ENCODE results near the gene DDX54. TPM values are rescaled to one million over a fixed set of nuclear protein-coding genes. Genes with fewer than 3 reads are reported as not detected.
"Not testable (repeated sequence)": the region's sequence is repeated elsewhere in the genome, so short reads cannot be mapped to it uniquely, and the experiment has no call there.

Gene DDX54
- polyA plus RNA-seq, 4 donors: 40.3 to 96.0 (median 66.4) TPM

- no peak for DNase-seq (ENCODE audit: low read depth in 4 of 4, low spot score in 3 of 4)
These were observed 56.2 kb downstream of the DDX54 start for GRCh38 chr12:113128802-113129663.

GRCh38 chr12:113127791-113128199, 57.5 kb downstream of the DDX54 start:
- no peak for DNase-seq (ENCODE audit: low read depth in 4 of 4, low spot score in 3 of 4)

DNA sequence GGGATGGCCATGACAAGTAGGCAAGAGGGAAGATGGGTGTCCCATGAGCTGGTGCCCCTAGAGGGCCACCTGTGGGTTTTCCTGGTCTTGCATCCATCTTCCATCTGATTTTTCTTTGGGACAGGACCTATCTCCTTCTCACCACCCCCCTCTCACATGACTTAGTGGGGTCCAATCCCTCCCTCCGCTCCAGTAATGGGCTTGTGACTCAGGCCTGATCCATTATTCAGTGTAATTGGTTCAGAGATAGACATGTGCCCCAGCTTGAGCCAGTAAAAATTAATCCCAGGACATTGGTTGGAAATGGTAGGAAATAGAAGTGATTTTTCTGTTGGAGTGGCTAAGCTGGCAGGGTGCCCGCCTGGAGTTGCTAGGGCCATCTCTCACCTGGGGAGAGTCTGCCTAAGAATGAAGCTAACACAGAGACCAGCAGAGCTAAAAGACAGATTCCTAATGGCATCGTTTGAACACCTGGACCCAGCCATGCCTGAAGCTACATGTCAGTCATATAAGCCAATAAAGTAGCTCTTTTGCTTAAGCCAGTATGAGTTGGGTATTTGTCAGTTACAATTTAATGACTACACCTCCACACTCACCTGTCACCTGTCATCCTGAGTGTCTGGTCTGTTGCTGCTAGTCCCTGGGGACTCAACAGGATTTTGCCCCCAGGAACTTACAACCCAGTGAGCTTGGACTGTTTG, 64.5 kb downstream of the DDX54 start:
- no peak for DNase-seq (ENCODE audit: low read depth in 4 of 4, low spot score in 3 of 4)

- DNase-seq (ENCODE audit: low read depth in 4 of 4, low spot score in 3 of 4): no peak
These were observed 65.2 kb downstream of the DDX54 start for GRCh38 chr12:113119980-113120669.

- no peak for DNase-seq (ENCODE audit: low read depth in 4 of 4, low spot score in 3 of 4)
These were observed 67.1 kb downstream of the DDX54 start for GRCh38 chr12:113118142-113118541.

- not testable (repeated sequence) for DNase-seq (ENCODE audit: low read depth in 4 of 4, low spot score in 3 of 4)
These were observed 67.6 kb downstream of the DDX54 start for GRCh38 chr12:113117684-113118083.

GRCh38 chr12:113116875-113117274, 68.4 kb downstream of the DDX54 start:
- no peak for DNase-seq (ENCODE audit: low read depth in 4 of 4, low spot score in 3 of 4)

GRCh38 chr12:113115455-113116126, 69.7 kb downstream of the DDX54 start:
- no peak for DNase-seq (ENCODE audit: low read depth in 4 of 4, low spot score in 3 of 4)

DNA sequence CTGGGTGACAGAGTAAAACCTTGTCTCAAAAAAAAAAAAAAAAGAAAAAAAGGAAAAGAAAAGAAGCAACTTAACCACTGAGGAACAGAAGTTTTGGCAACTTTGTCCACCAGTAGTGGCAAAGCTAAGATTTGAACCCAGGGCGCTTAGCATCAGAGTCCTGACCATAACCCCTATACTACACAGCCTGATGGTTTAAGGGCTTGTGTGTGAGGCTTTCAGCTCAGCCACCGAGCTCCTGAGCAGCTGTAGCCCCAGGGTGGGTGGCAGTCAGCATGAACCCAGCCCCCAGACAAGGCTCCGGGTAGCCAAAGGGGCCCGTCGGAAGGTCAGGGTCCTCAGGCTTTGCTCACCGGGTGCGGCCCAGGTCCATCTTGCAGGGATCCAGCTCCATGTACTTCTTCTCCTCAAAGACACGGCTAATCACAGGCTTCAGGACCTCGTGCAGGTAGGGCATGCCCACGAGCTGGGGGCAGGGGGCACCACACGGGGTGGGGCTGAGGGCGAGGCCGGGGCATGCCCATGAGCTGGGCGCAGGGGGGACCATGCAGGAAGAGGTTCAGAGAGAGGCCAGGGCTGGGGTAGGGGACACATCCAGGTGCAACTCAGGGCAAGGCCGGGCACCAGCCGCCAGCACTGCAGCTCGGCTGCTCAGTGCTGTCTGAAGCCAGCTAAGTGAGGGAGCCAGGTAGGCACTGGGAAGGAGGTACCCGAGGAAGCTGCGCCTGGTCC, 70.7 kb downstream of the DDX54 start:
- DNase-seq (ENCODE audit: low read depth in 4 of 4, low spot score in 3 of 4): no peak

DNA sequence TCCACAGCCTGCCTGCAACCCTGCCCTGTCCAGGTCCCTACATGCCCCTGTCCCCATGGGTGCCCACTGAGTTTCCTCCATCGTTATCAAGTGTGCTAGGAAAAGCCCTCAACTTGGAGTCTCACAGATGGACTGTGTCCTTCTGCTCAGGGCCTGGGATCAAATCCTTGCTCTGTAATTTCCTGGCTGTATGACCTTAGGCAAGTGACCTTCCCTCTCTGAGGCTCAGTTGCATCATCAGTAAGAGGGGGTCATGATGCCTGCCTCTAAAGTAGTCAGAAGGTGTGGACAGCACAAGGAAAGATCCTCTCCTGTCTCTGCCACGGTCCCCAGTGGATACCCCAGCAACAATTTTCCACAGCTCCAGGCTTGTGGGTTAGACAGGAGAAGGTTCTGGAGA, 71.9 kb downstream of the DDX54 start:
- no peak for DNase-seq (ENCODE audit: low read depth in 4 of 4, low spot score in 3 of 4)

DNA sequence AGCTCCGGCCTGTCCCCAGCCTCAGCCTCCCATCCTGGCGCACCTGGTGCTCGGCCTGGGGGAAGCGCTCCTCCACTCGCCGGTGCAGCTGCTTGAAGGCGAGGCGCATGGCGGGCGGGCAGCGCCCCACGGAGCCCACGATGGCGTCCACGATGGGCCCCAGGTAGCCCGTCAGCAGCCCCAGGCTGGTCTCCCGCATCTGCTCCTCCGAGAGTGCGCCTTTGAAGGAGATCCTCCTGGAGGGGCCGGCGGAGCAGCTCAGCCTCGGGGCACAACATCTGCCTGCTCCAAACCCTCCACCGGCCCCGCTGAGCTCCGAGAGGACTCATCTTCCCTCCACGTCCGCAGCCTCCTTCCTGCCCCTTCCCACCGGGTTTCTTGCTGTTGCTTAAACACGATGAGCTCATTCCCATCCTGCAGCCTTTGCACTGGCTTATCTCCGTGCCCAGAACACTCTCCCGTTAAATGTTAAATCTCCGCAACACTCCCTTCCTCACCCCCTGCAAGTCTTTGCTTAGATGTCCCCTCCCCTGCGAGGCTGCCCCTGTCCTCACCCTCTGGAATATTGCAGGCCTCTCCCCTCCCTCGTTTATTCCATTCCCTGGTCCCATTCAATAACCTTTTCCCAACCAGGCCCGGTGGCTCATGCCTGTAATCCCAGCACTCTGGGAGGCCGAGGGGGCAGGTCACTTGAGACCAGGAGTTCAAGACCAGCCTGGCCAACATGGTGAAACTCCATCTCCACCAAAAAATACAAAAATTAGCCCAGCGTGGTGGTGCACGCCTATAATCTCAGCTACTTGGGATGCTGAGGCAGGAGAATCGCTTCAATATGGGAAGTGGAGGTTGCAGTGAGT, 73.0 kb downstream of the DDX54 start:
- no peak for DNase-seq (ENCODE audit: low read depth in 4 of 4, low spot score in 3 of 4)

GRCh38 chr12:113111247-113111646, 74.0 kb downstream of the DDX54 start:
- DNase-seq (ENCODE audit: low read depth in 4 of 4, low spot score in 3 of 4): no peak

- DNase-seq (ENCODE audit: low read depth in 4 of 4, low spot score in 3 of 4): no peak
These were observed 75.2 kb downstream of the DDX54 start for GRCh38 chr12:113109872-113110599.

- no peak for DNase-seq (ENCODE audit: low read depth in 4 of 4, low spot score in 3 of 4)
These were observed 75.9 kb downstream of the DDX54 start for GRCh38 chr12:113109360-113109759.

DNA sequence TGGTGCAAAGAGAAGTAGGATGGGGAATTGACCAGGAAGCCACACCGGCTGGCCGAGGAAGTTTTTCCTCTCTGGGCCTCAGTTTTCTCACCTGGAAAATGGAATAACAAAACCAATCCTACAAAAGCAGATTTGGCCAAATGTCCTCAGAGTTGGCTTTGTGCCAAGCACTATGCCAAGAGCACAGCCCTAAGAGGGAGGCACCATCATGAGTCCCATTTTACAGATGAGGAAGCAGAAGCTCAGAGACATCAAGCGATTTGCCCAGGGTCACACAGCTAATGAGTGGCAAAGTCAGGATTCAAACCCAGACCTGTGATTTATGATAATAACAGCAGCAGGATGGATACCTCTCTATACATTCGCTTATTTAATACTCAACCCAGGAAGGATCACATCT, 77.0 kb downstream of the DDX54 start:
- DNase-seq (ENCODE audit: low read depth in 4 of 4, low spot score in 3 of 4): no peak
